Neutrophil (primary cell): ENCODE data around the gene ANO2.
"Not testable (repeated sequence)": the region's sequence is repeated elsewhere in the genome, so short reads cannot be mapped to it uniquely, and the experiment has no call there.

ENCODE experiments used
- H3K27ac ChIP-seq: fragments of 200-600 bp; sonication (generic); 2 replicates; pipeline ENCODE4 v1.5.1; 2016; ENCODE audit warnings: mild to moderate bottlenecking, moderate library complexity
- H3K27me3 ChIP-seq: fragments of 200-600 bp; sonication (generic); 2 replicates; pipeline ENCODE4 v1.6.0; 2016; ENCODE audit warnings: mild to moderate bottlenecking
- H3K36me3 ChIP-seq: fragments of 200-600 bp; sonication (generic); 2 replicates; pipeline ENCODE4 v1.5.1; 2017
- H3K4me1 ChIP-seq, 2 experiments: fragments of 200-600 bp in 1 of 2; sonication (generic) in 1 of 2; 1 replicate in 1 of 2; 2 replicates in 1 of 2; pipeline versions ENCODE4 v1.5.1 to v1.6.1; 2013 to 2016; ENCODE audit warnings: low read depth in 1 of 2, low read length in 1 of 2, mild to moderate bottlenecking in 1 of 2, moderate library complexity in 1 of 2; ENCODE audit not compliant: control insufficient read depth in 1 of 2, insufficient read depth in 1 of 2
- H3K4me3 ChIP-seq, 2 experiments: fragments of 200-600 bp in 1 of 2; sonication (generic) in 1 of 2; 1 replicate in 1 of 2; 2 replicates in 1 of 2; pipeline ENCODE4 v1.5.1; 2013 to 2016; ENCODE audit warnings: low read depth in 1 of 2, low read length in 1 of 2, mild to moderate bottlenecking in 1 of 2, moderate library complexity in 1 of 2
- H3K9me3 ChIP-seq: fragments of 200-600 bp; sonication (generic); 2 replicates; pipeline ENCODE4 v1.5.1; 2016
- CTCF ChIP-seq: fragments of 200-600 bp; sonication (generic); IDR thresholded peaks from 2 replicates; pipeline ENCODE4 v1.5.1; 2016; ENCODE audit warnings: antibody characterized with exemption

The ANO2 gene

DNA sequence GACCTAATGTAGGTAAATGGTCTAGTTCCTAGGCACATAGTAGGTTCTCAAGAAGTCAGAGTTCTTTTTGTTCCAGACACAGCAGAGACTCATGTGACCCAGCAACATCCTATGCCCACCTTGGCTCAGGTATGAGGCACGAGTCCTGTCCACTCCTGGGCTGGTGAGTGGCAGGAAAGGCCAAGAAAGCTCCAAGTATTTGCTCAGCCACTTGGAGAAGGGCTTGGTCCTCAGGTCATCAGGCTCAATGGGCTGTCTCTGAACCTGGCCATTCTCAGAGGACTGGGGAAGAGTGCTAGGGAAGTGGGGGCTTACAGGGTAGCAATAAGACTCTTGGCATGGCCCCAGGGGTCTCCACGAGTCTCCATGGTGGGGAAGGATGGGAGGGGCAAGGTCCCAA lies 260.1 kb downstream of the ANO2 start:
- Histone ChIP-seq H3K4me1 (no peaks in the 10 kb centered on the region), H3K36me3 (no peaks in the 10 kb centered on the region), H3K27me3 (no peaks in the 10 kb centered on the region), H3K9me3 (no peaks in the 10 kb centered on the region), H3K27ac (no peak overlapping the region), H3K4me3 (no peak overlapping the region)
- TF ChIP-seq CTCF, result no peak

GRCh38 chr12:5682581-5682980 lies 262.5 kb downstream of the ANO2 start:
- H3K27ac ChIP-seq, result no peak overlapping the region
- H3K27me3 ChIP-seq, result peaks cover 3% of the 10 kb centered on the region
- TF ChIP-seq CTCF, result no peak
- no peaks in the 10 kb centered on the region for H3K9me3 ChIP-seq
- H3K4me1 ChIP-seq, result no peaks in the 10 kb centered on the region
- H3K4me3 ChIP-seq, result no peak overlapping the region
- no peaks in the 10 kb centered on the region for H3K36me3 ChIP-seq

DNA sequence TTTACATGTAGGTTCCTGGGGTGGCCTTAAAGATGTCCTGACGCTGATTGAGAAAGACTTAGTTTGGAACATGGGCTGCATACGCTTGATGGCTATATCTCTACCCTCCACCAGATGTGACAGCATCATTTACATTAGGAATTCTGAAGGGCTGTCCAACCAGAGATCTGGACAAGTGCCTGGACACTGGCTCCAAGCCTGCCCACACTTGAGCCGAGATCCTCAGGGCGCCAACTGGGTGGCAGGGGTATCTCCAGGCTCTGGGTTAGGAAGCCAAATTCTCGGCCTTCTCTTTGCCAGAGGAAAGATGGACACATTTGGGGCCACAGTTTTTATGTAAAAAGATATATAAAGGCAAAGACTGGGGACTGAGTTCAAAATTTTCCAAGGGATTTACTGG lies 266.9 kb downstream of the ANO2 start:
- TF ChIP-seq CTCF, result no peak
- peaks cover 3% of the 10 kb centered on the region for H3K27me3 ChIP-seq
- H3K4me3 ChIP-seq, result no peak overlapping the region
- H3K9me3 ChIP-seq, result no peaks in the 10 kb centered on the region
- no peaks in the 10 kb centered on the region for H3K4me1 ChIP-seq
- no peak overlapping the region for H3K27ac ChIP-seq
- no peaks in the 10 kb centered on the region for H3K36me3 ChIP-seq

GRCh38 chr12:5669624-5670023 lies 275.4 kb downstream of the ANO2 start:
- not testable (repeated sequence) for H3K9me3 ChIP-seq, H3K27ac ChIP-seq, H3K4me3 ChIP-seq, H3K4me1 ChIP-seq, H3K27me3 ChIP-seq, H3K36me3 ChIP-seq

DNA sequence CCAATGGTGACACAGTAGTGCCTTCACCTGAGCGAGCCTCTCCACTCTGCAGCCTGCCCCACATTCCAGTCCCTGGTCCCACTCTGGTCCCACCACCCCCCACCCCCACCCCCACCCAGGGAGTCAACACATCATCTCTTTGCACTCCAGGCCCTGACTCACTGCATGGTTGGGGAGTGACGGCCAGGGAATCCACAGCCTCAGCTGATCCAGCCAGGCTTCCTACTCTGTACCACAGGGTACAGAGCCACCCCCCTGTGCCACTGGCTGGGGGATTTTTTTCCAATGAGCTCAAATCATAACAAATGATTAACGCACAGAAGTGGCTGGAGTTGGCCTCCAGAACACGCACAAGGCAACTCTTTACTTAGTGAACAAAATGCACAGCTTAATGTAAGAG lies 279.4 kb downstream of the ANO2 start:
- Histone ChIP-seq H3K27ac (no peak overlapping the region), H3K4me1 (no peaks in the 10 kb centered on the region), H3K27me3 (no peaks in the 10 kb centered on the region), H3K36me3 (no peaks in the 10 kb centered on the region), H3K4me3 (no peak overlapping the region), H3K9me3 (no peaks in the 10 kb centered on the region)
- TF ChIP-seq CTCF, result no peak

DNA sequence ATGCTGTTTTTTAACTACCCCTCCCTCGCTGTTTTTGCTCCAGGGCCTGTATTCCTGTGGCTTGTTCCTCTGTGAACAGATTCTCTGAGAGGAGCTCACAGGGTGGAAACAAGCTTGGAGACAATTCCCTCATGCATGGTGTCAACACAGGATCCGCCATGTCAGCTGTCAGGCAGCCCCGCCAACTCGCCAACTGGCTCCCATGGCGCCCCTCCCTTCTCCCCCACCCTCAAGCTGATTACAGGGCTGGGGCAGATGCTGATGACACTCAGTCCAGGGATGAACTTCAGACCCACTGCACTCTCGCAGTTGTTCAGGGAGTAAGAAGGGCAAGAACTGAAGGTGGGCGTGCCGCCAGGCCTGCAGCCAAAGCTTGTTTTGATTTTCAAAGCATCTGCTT lies 283.2 kb downstream of the ANO2 start:
- TF ChIP-seq CTCF, result no peak
- no peaks in the 10 kb centered on the region for H3K36me3 ChIP-seq
- no peaks in the 10 kb centered on the region for H3K4me1 ChIP-seq
- no peak overlapping the region for H3K27ac ChIP-seq
- H3K27me3 ChIP-seq, result no peaks in the 10 kb centered on the region
- no peaks in the 10 kb centered on the region for H3K9me3 ChIP-seq
- H3K4me3 ChIP-seq, result no peak overlapping the region
